GM23248 (cell line): Measurements from ENCODE around the gene SMG7.

Source experiments
- EZH2 ChIP-seq: fragments of 200-600 bp; sonication (generic); IDR thresholded peaks from 2 replicates; pipeline ENCODE4 v1.6.1; 2018; ENCODE audit warnings: antibody characterized with exemption, mild to moderate bottlenecking; ENCODE audit not compliant: insufficient read depth, poor library complexity, severe bottlenecking
- EZH2phosphoT487 ChIP-seq: fragments of 200-600 bp; sonication (generic); IDR thresholded peaks from 2 replicates; pipeline ENCODE4 v1.6.1; 2018; ENCODE audit warnings: antibody characterized with exemption, moderate library complexity, mild to moderate bottlenecking, low read depth; ENCODE audit not compliant: insufficient read depth

DNA sequence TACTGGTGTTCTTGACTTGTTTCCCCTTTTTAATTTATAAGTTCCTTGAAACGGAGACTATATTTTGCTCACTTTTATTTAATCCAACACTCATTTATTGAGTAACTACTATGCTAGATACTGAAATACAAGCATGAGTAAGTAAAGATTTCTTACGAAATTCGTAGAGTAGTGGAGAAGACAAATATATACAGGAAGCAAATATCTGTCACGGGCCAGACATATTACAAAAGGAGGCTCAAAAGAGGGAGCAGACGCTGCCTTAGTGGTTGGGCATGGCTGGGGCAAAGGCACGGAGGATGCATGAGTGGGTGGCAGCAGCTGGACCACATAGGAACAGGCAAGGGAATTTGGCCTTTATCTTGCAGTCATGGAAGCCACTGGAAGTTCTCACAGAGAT is 111.2 kb downstream of the SMG7 start:
- TF ChIP-seq EZH2 (no peak), EZH2phosphoT487 (no peak)
